Measurements from ENCODE around the gene SRCAP.
A peak's percentile ranks its signal among the peaks of the same experiment; 100 is the strongest.
"Not testable (repeated sequence)": the region's sequence is repeated elsewhere in the genome, so short reads cannot be mapped to it uniquely, and the experiment has no call there.

The SRCAP gene

GRCh38 chr16:30700491-30700890 is 1.5 kb downstream of the SRCAP start:
- H3K9me3 ChIP-seq (ENCODE audit: insufficient read depth, low read depth, low read length), result no peaks in the 10 kb centered on the region
- H3K4me3 ChIP-seq (ENCODE audit: low read length, poor library complexity, severe bottlenecking), result peak overlapping the region; percentile 93
- H3F3A ChIP-seq (ENCODE audit: low read depth), result peaks cover 4% of the 10 kb centered on the region
- no peaks in the 10 kb centered on the region for H3K9me2 ChIP-seq (replicated peaks; ENCODE audit: low read depth, low read length)
- peak overlapping the region; percentile 100 for H3K9ac ChIP-seq (ENCODE audit: low read depth, low read length, poor library complexity, severe bottlenecking)
- H3K27me3 ChIP-seq (ENCODE audit: insufficient read depth, low read length, poor library complexity, severe bottlenecking), result peaks cover 4% of the 10 kb centered on the region
- peaks cover 40% of the 10 kb centered on the region for H3K36me3 ChIP-seq (ENCODE audit: insufficient read depth, low read length)
- TF ChIP-seq CTCF (conservative IDR thresholded peaks at IDR 0.05; ENCODE audit: low read length), result no peak
- TF ChIP-seq EZH2phosphoT487 (IDR thresholded peaks at IDR 0.05; ENCODE audit: borderline replicate concordance), result no peak
- peaks cover 28% of the 10 kb centered on the region for H4K20me1 ChIP-seq (ENCODE audit: insufficient read depth, low read length, poor library complexity, severe bottlenecking)
- no peak overlapping the region for H2AFZ ChIP-seq (ENCODE audit: low read length)
- H3K79me2 ChIP-seq (ENCODE audit: insufficient read depth, low read length), result peaks cover 50% of the 10 kb centered on the region
- H3K4me2 ChIP-seq (ENCODE audit: low read depth, low read length, poor library complexity, severe bottlenecking), result peak overlapping the region; percentile 98
- H3K4me1 ChIP-seq (ENCODE audit: insufficient read depth, low read length, poor library complexity, severe bottlenecking), result peaks cover 28% of the 10 kb centered on the region

- no peak for TF ChIP-seq EZH2phosphoT487 (IDR thresholded peaks at IDR 0.05; ENCODE audit: borderline replicate concordance)
- peaks cover 4% of the 10 kb centered on the region for H3K27me3 ChIP-seq (ENCODE audit: insufficient read depth, low read length, poor library complexity, severe bottlenecking)
- H3K36me3 ChIP-seq (ENCODE audit: insufficient read depth, low read length), result peaks cover 43% of the 10 kb centered on the region
- peak overlapping the region; percentile 100 for H3K9ac ChIP-seq (ENCODE audit: low read depth, low read length, poor library complexity, severe bottlenecking)
- peak overlapping the region; percentile 98 for H3K4me2 ChIP-seq (ENCODE audit: low read depth, low read length, poor library complexity, severe bottlenecking)
- peaks cover 28% of the 10 kb centered on the region for H3K4me1 ChIP-seq (ENCODE audit: insufficient read depth, low read length, poor library complexity, severe bottlenecking)
- no peak overlapping the region for H2AFZ ChIP-seq (ENCODE audit: low read length)
- peaks cover 4% of the 10 kb centered on the region for H3F3A ChIP-seq (ENCODE audit: low read depth)
- H3K9me2 ChIP-seq (replicated peaks; ENCODE audit: low read depth, low read length), result no peaks in the 10 kb centered on the region
- peaks cover 50% of the 10 kb centered on the region for H3K79me2 ChIP-seq (ENCODE audit: insufficient read depth, low read length)
- H3K9me3 ChIP-seq (ENCODE audit: insufficient read depth, low read depth, low read length), result no peaks in the 10 kb centered on the region
- peak overlapping the region; percentile 93 for H3K4me3 ChIP-seq (ENCODE audit: low read length, poor library complexity, severe bottlenecking)
- H4K20me1 ChIP-seq (ENCODE audit: insufficient read depth, low read length, poor library complexity, severe bottlenecking), result peaks cover 28% of the 10 kb centered on the region
Observed at GRCh38 chr16:30700971-30701370, 2.0 kb downstream of the SRCAP start.

GRCh38 chr16:30703071-30703470 is 4.1 kb downstream of the SRCAP start:
- not testable (repeated sequence) for H3K9me3 ChIP-seq (ENCODE audit: insufficient read depth, low read depth, low read length); H3K4me2 ChIP-seq (ENCODE audit: low read depth, low read length, poor library complexity, severe bottlenecking); H3K27me3 ChIP-seq (ENCODE audit: insufficient read depth, low read length, poor library complexity, severe bottlenecking); H3K9me2 ChIP-seq (replicated peaks; ENCODE audit: low read depth, low read length); H2AFZ ChIP-seq (ENCODE audit: low read length); H3K9ac ChIP-seq (ENCODE audit: low read depth, low read length, poor library complexity, severe bottlenecking); H3F3A ChIP-seq (ENCODE audit: low read depth); H3K4me3 ChIP-seq (ENCODE audit: low read length, poor library complexity, severe bottlenecking)
- Histone ChIP-seq H3K4me1 (ENCODE audit: insufficient read depth, low read length, poor library complexity, severe bottlenecking) (peaks cover 20% of the 10 kb centered on the region), H4K20me1 (ENCODE audit: insufficient read depth, low read length, poor library complexity, severe bottlenecking) (peaks cover 28% of the 10 kb centered on the region), H3K79me2 (ENCODE audit: insufficient read depth, low read length) (peaks cover 58% of the 10 kb centered on the region), H3K36me3 (ENCODE audit: insufficient read depth, low read length) (peaks cover 64% of the 10 kb centered on the region)

- Histone ChIP-seq H3K4me1 (ENCODE audit: insufficient read depth, low read length, poor library complexity, severe bottlenecking) (peaks cover 20% of the 10 kb centered on the region), H3F3A (ENCODE audit: low read depth) (peaks cover 4% of the 10 kb centered on the region; the same call in 1 of the 2 replicates), H3K9me2 (replicated peaks; ENCODE audit: low read depth, low read length) (no peaks in the 10 kb centered on the region), H4K20me1 (ENCODE audit: insufficient read depth, low read length, poor library complexity, severe bottlenecking) (peaks cover 28% of the 10 kb centered on the region), H3K9me3 (ENCODE audit: insufficient read depth, low read depth, low read length) (no peaks in the 10 kb centered on the region), H2AFZ (ENCODE audit: low read length) (no peak overlapping the region), H3K27me3 (ENCODE audit: insufficient read depth, low read length, poor library complexity, severe bottlenecking) (no peaks in the 10 kb centered on the region), H3K4me3 (ENCODE audit: low read length, poor library complexity, severe bottlenecking) (no peak overlapping the region), H3K4me2 (ENCODE audit: low read depth, low read length, poor library complexity, severe bottlenecking) (no peak overlapping the region), H3K79me2 (ENCODE audit: insufficient read depth, low read length) (peaks cover 53% of the 10 kb centered on the region), H3K36me3 (ENCODE audit: insufficient read depth, low read length) (peaks cover 73% of the 10 kb centered on the region), H3K9ac (ENCODE audit: low read depth, low read length, poor library complexity, severe bottlenecking) (no peak overlapping the region)
- no peak for TF ChIP-seq CTCF (conservative IDR thresholded peaks at IDR 0.05; ENCODE audit: low read length)
- no peak for TF ChIP-seq EZH2phosphoT487 (IDR thresholded peaks at IDR 0.05; ENCODE audit: borderline replicate concordance)
Observed at GRCh38 chr16:30703971-30704370, 5.0 kb downstream of the SRCAP start.

Measured in Loucy (cell line).